Measurements from ENCODE around the gene TMEM208. TPM values are rescaled to one million over a fixed set of nuclear protein-coding genes. Genes with fewer than 3 reads are reported as not detected.

TMEM208 gene
- total RNA-seq, 2 donors from 2014 or later: 29.8 to 31.0 TPM

GRCh38 chr16:67227567-67227921 is 614 bp downstream of the TMEM208 start:
- peaks cover 46% of the 10 kb centered on the region for H3K4me1 Mint-ChIP-seq (ENCODE audit: low read depth)
- no peaks in the 10 kb centered on the region for H3K27me3 Mint-ChIP-seq (ENCODE audit: low read depth)
- no peak for DNase-seq
- ATAC-seq (replicated peaks in 1 of 2): no peak
- H3K36me3 Mint-ChIP-seq (ENCODE audit: insufficient read depth in 2 of 2): peaks cover 5 to 12% of the 10 kb centered on the region in 2 donors
- peak overlapping the region; percentile 89 to 98 for H3K4me3 Mint-ChIP-seq
- H3K27ac Mint-ChIP-seq: peak overlapping the region; percentile 85
- H3K9me3 Mint-ChIP-seq: no peaks in the 10 kb centered on the region

DNA sequence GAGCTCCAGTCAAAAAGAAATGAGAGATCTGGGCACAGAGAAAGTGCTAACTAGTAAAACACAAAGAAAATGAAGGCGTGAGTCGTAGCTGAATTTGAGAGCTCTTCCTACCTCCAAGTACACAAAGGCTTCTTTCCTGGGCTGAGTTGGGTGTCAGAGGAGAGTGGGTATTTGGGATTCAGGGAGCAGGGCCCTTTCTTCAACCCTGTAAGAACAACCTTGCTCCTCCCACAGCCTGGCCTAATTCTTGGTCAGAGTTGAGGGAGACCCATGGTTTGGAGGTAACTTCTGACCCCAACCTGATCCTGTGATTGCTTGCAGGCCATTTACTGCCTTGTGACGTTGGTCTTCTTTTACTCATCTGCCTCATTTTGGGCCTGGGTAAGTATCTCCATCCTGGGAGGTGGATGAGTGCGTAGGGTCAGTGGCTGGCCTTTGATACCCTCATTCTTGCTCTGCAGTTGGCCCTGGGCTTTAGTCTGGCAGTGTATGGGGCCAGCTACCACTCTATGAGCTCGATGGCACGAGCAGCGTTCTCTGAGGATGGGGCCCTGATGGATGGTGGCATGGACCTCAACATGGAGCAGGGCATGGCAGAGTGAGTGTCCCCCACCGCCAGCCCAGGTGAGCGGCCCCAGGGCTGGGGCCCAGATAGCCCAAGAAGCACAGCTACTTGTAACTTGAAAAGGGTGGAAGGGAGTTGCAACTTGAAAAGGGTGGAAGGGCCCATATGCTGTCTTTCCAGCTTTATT is 1.3 kb downstream of the TMEM208 start:
- H3K27me3 Mint-ChIP-seq (ENCODE audit: low read depth): no peaks in the 10 kb centered on the region
- H3K4me1 Mint-ChIP-seq (ENCODE audit: low read depth): peaks cover 46% of the 10 kb centered on the region
- no peaks in the 10 kb centered on the region for H3K9me3 Mint-ChIP-seq
- DNase-seq (no peak), ATAC-seq (replicated peaks in 1 of 2) (no peak)
- no peak overlapping the region for H3K27ac Mint-ChIP-seq
- H3K36me3 Mint-ChIP-seq (ENCODE audit: insufficient read depth in 2 of 2): peaks cover 6 to 13% of the 10 kb centered on the region in 2 donors
- H3K4me3 Mint-ChIP-seq: peak overlapping the region; percentile 89 to 98

- H3K9me3 Mint-ChIP-seq: no peaks in the 10 kb centered on the region
- no peak for ATAC-seq (replicated peaks in 1 of 2)
- H3K4me1 Mint-ChIP-seq (ENCODE audit: low read depth): peaks cover 43% of the 10 kb centered on the region
- peaks cover 9 to 18% of the 10 kb centered on the region in 2 donors for H3K36me3 Mint-ChIP-seq (ENCODE audit: insufficient read depth in 2 of 2)
- H3K4me3 Mint-ChIP-seq: peak overlapping the region; percentile 40 to 98
- H3K27me3 Mint-ChIP-seq (ENCODE audit: low read depth): no peaks in the 10 kb centered on the region
- DNase-seq: no peak
- no peak overlapping the region for H3K27ac Mint-ChIP-seq
Measured at GRCh38 chr16:67228905-67229304, 2.0 kb downstream of the TMEM208 start.

DNA sequence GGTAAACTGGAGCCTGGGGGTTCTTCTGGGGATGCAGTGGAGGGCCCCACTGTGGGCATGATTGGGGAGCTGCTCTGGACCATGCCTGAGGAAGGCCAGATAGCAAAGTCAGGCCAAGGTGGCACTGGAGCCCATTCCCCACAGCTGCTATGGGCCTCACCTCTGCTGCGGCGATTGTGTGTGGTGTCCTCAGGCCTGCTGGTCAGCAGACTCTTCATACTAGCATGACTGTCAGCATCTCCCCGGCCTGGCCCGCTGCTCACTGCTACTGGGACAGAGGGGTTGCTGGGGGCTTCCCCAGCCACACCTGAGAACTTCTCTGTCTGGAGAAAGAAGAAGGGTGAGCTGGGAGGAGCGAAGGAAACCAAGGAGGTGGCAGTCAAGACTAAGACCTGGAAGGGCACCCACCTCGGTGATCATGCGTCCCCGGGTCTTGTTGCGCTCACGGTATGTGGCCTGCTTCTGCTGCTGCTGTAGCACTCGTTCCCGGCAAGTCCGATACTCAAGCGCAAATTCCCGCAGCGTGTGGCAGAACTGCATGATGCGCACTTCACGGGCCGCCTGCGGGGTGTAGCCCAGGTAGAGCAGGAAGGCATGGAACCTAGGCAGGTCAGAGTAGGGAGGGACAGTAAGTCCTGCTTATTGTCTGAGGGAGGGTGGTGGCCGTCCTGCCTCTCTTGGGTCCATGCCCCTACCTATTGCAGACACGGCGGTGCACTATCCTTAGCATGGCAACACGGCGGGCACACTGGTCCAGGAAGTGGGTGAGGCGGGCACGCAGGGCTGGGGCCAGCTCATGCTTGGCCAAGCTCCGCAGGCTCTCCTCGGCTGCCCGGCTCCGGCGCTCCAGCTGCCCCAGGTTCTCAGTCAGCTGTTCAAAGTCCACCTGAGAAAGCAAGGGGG is 3.2 kb downstream of the TMEM208 start:
- H3K9me3 Mint-ChIP-seq: no peaks in the 10 kb centered on the region
- peaks cover 9 to 18% of the 10 kb centered on the region in 2 donors for H3K36me3 Mint-ChIP-seq (ENCODE audit: insufficient read depth in 2 of 2)
- H3K4me3 Mint-ChIP-seq: no peak overlapping the region
- DNase-seq (no peak), ATAC-seq (replicated peaks in 1 of 2) (no peak)
- peaks cover 31% of the 10 kb centered on the region for H3K4me1 Mint-ChIP-seq (ENCODE audit: low read depth)
- no peak overlapping the region for H3K27ac Mint-ChIP-seq
- no peaks in the 10 kb centered on the region for H3K27me3 Mint-ChIP-seq (ENCODE audit: low read depth)

DNA sequence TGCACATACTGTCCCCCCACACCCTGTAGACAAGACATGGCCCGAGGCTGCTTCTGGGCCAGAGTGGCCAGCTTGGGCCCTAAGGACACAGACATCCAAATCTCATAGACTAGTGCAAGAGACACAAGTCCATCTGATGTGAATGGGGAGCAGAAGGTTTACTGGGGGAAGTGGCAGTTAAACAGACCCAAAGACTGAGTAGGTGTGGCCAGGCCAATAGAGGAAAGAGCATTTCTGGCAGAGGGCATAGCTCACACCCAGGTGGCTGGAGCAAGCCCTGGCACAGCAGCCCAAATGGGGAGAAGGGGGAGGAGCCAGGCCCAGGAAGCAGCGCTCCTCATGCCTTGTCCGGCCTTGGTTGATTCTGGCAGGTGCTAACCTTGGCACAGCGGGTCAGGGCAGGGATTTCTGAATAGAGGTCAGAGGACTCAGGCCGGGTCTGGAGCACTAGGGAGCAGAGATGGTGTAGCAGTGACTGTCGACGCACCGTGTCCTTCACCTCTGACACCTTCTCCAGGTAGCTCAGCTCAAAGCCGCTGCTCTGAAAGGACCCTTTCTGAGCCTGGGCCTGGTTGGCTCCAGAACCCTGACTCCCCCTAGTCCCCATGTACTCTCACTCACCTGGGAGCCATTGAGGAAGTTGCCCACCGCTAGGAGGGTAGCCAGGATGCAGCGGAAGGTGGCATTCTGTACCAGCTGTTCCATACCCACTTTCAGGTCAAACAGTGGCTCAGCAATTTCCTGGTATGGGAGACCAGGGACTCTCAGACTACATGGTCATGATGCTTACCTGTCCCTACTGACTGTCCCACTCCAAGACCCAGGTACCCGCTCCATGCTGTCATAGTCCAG is 4.1 kb downstream of the TMEM208 start:
- DNase-seq (no peak), ATAC-seq (replicated peaks in 1 of 2) (no peak)
- Mint-ChIP-seq H3K4me1 (ENCODE audit: low read depth) (peaks cover 22% of the 10 kb centered on the region), H3K27ac (no peak overlapping the region), H3K27me3 (ENCODE audit: low read depth) (no peaks in the 10 kb centered on the region), H3K36me3 (ENCODE audit: insufficient read depth in 2 of 2) (peaks cover 10 to 18% of the 10 kb centered on the region in 2 donors), H3K9me3 (no peaks in the 10 kb centered on the region), H3K4me3 (no peak overlapping the region)

- peaks cover 19 to 28% of the 10 kb centered on the region in 2 donors for H3K36me3 Mint-ChIP-seq (ENCODE audit: insufficient read depth in 2 of 2)
- H3K4me1 Mint-ChIP-seq (ENCODE audit: low read depth): peaks cover 7% of the 10 kb centered on the region
- H3K4me3 Mint-ChIP-seq: no peak overlapping the region
- no peaks in the 10 kb centered on the region for H3K27me3 Mint-ChIP-seq (ENCODE audit: low read depth)
- ATAC-seq (replicated peaks in 1 of 2) (no peak), DNase-seq (no peak)
- no peak overlapping the region for H3K27ac Mint-ChIP-seq
- H3K9me3 Mint-ChIP-seq: no peaks in the 10 kb centered on the region
Measured at GRCh38 chr16:67233596-67233995, 6.7 kb downstream of the TMEM208 start.

GRCh38 chr16:67234180-67234597 is 7.3 kb downstream of the TMEM208 start:
- ATAC-seq (replicated peaks in 1 of 2) (no peak), DNase-seq (no peak)
- Mint-ChIP-seq H3K36me3 (ENCODE audit: insufficient read depth in 2 of 2) (peaks cover 19 to 30% of the 10 kb centered on the region in 2 donors), H3K4me1 (ENCODE audit: low read depth) (peaks cover 7% of the 10 kb centered on the region), H3K9me3 (no peaks in the 10 kb centered on the region), H3K4me3 (no peak overlapping the region), H3K27me3 (ENCODE audit: low read depth) (no peaks in the 10 kb centered on the region), H3K27ac (no peak overlapping the region)

DNA sequence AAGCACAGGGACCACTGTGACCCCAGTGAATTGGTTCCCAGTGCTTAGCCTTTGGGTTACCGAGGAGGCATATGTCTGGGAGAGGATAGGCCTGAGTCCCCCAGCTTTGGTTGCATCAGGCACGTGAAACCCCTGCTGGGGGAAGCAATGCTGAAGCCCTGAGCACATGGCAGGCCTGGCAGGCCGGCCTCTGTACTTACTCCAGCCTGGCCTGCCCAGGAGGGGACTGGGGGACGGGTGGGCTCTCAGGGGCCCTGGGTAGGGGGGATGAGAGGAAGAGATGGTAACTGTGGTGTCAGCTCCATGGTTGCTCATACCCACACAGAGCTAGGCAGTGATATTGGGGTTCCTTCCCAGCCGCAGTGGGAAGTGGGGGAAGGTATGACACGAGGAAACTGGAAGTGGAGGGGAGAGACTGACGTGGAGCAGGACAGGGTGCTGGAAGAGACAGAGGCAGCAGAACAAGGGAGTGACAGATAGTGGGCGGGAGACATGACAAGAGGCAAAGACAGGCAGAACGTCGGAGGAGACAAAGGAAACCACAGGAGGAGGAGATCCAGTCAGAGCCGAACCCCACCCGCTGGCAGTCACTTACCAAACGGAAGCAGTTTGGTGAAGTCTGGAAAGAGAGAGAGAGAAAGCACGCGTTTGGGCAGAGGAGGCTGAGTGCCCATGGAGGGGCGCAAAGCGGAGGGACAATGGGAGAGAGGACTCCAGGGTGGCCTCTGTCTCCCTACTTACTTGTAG is 9.1 kb downstream of the TMEM208 start:
- Mint-ChIP-seq H3K36me3 (ENCODE audit: insufficient read depth in 2 of 2) (peaks cover 17 to 27% of the 10 kb centered on the region in 2 donors), H3K4me3 (peak overlapping the region; percentile 47 to 57), H3K27me3 (ENCODE audit: low read depth) (no peaks in the 10 kb centered on the region), H3K4me1 (ENCODE audit: low read depth) (peaks cover 7% of the 10 kb centered on the region), H3K9me3 (no peaks in the 10 kb centered on the region), H3K27ac (peak overlapping the region; percentile 64)
- DNase-seq: peak in 1 of 2 donors; percentile 35
- peak; percentile 34 to 73 for ATAC-seq (replicated peaks in 1 of 2)

DNA sequence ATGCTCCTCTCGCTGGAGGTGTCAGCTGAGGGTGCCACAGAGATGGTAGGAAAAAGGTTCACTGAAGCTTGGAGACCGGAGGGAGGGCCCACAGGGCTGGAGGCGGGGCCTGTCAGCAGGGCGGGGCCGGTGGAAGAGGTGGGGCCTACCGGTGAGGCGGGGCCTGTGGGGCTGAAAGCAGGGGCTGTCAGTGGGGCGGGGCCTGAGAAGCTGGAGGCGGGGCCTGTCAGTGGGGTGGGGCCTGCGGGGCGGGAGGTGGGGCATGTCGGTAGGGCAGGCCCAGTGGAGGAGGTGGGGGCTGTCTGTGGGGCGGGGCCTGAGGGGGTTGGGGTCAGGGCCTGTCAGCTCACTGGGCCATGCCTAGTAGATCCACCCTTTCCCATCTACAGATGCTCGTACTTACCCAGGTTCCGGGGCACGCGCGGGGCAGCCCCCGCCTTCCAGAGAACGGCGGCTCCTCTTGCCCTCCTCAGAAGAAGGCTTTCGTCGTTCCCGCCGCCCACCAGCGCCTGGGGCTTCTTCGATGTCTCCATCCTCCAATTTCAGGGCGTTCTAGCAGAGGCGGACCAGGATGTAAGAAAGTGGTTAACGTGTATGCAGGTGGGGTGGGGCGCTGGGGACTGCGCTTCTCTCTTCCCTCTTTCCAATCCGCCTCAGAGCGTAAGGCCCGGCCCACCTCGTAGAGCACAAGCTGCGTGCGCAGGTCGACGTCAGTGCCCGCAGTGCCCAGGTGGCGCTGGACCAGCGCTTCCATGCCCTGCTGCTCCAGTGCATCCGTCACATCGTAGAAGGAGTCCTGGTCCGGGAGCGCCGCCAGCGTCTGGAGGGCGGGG is 9.8 kb downstream of the TMEM208 start:
- H3K4me1 Mint-ChIP-seq (ENCODE audit: low read depth): peaks cover 14% of the 10 kb centered on the region
- peaks cover 17 to 27% of the 10 kb centered on the region in 2 donors for H3K36me3 Mint-ChIP-seq (ENCODE audit: insufficient read depth in 2 of 2)
- peak; percentile 85 to 93 for DNase-seq
- peak overlapping the region; percentile 64 for H3K27ac Mint-ChIP-seq
- no peaks in the 10 kb centered on the region for H3K9me3 Mint-ChIP-seq
- H3K27me3 Mint-ChIP-seq (ENCODE audit: low read depth): no peaks in the 10 kb centered on the region
- H3K4me3 Mint-ChIP-seq: peak overlapping the region; percentile 47 to 57
- ATAC-seq (replicated peaks in 1 of 2): peak; percentile 88 to 89

DNA sequence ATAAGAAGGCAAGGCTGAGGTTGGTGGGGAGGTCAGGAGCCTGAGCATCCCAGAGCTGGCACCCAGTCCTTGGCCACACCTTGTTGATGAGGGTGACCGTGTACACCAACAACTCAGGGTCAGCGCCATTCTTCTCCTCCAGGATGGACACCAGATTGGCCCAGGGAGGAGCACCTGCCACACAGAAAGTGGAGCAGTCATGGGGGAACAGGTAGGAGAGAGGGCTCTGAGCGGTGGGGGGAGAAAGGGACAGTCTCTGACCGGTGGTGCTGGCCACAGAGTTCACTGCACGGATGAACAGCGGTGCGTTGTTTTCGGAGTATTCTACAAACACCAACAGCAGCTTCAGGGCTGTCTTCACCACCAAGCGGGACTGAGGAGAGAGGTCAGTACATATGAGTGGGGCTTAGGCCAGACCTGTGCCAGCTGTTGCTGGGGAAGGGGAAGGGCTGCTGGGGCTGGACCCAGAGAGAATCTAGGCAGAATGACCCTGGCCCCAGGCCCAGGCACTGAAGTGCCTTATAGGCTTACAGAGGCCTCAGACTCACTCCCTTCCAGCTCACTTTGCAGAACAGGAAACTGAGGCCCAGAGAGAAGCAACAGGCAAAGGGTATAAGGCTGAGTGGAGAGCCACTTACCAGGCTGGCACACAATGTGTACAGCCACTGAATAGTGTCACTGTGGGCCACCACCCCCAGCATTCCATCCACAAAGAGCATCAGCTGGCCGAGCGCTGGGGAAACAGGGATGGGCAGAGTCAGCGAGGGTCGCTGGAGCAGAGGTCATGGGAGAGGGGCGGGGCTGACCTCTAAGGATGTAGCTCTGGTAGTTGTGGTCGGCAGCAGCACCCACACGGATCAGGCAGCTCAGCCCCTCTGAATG is 10.7 kb downstream of the TMEM208 start:
- no peaks in the 10 kb centered on the region for H3K27me3 Mint-ChIP-seq (ENCODE audit: low read depth)
- H3K4me3 Mint-ChIP-seq: no peak overlapping the region
- peaks cover 17 to 22% of the 10 kb centered on the region in 2 donors for H3K36me3 Mint-ChIP-seq (ENCODE audit: insufficient read depth in 2 of 2)
- H3K9me3 Mint-ChIP-seq: no peaks in the 10 kb centered on the region
- H3K27ac Mint-ChIP-seq: no peak overlapping the region
- peaks cover 19% of the 10 kb centered on the region for H3K4me1 Mint-ChIP-seq (ENCODE audit: low read depth)
- ATAC-seq (replicated peaks in 1 of 2) (no peak), DNase-seq (no peak)

- no peaks in the 10 kb centered on the region for H3K27me3 Mint-ChIP-seq (ENCODE audit: low read depth)
- H3K36me3 Mint-ChIP-seq (ENCODE audit: insufficient read depth in 2 of 2): peaks cover 15 to 21% of the 10 kb centered on the region in 2 donors
Measured at GRCh38 chr16:67238278-67238575, 11.3 kb downstream of the TMEM208 start.

More at GRCh38 chr16:67238278-67238575, 11.3 kb downstream of the TMEM208 start:
- ATAC-seq (replicated peaks in 1 of 2) (no peak), DNase-seq (no peak)
- Mint-ChIP-seq H3K4me3 (no peak overlapping the region), H3K4me1 (ENCODE audit: low read depth) (peaks cover 22% of the 10 kb centered on the region), H3K9me3 (no peaks in the 10 kb centered on the region), H3K27ac (no peak overlapping the region)
